Measurements from ENCODE around the gene TNC. TPM values are rescaled to one million over a fixed set of nuclear protein-coding genes. Genes with fewer than 3 reads are reported as not detected.

TNC gene
- total RNA-seq = 30.8 TPM

- Histone ChIP-seq H3K36me3 (ENCODE audit: control insufficient read depth in 3 of 3, insufficient read depth in 3 of 3, low read length in 3 of 3) (no peaks in the 10 kb centered on the region), H3K9me3 (ENCODE audit: control insufficient read depth in 3 of 3, low read length in 3 of 3) (no peaks in the 10 kb centered on the region), H3K9ac (ENCODE audit: low read depth in 1 of 3, low read length in 3 of 3) (peak within 1 kb of the TSS in 2 of 3 donors; percentile 7 to 65), H3K4me3 (ENCODE audit: low read length in 3 of 3) (peak within 1 kb of the TSS; percentile 1 to 53 (median 51)), H3K27ac (ENCODE audit: low read depth, low read length) (peak within 1 kb of the TSS; percentile 72), H3K27me3 (ENCODE audit: control insufficient read depth in 3 of 3, insufficient read depth in 3 of 3, low read length in 3 of 3) (peaks cover 2 to 14% (median 12%) of the 10 kb centered on the region in 3 donors), H3K4me1 (ENCODE audit: control insufficient read depth in 3 of 3, insufficient read depth in 3 of 3, low read length in 3 of 3) (peaks cover 9 to 15% (median 13%) of the 10 kb centered on the region in 3 donors)
Measured at GRCh38 chr9:115117999-115118878, at the start of gene TNC. Gene TNC (minus strand): TSS chr9:115118157. CDS start chr9:115091018, 27,139 bp downstream.

DNA sequence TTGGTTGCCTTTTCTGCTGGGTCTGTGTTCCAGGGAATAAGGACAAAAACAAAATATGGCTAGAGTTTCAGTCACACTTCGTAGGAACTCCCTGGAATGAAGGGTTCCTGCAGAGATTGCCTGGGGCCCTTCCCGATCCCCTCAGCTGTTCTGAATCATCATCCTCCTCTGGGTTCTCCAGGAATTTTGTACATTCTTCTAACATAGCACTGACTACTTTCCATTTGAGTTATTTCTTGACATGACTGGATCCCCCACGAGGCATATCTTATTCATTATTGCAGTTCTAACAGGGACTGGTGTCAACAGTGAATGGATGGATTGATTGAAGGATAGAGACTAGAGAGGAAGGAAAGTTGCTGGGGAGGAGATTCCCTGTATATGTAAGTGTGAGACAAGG, 49.2 kb upstream of the TNC start:
- Histone ChIP-seq H3K9me3 (ENCODE audit: control insufficient read depth in 3 of 3, low read length in 3 of 3) (no peaks in the 10 kb centered on the region), H3K27me3 (ENCODE audit: control insufficient read depth in 3 of 3, insufficient read depth in 3 of 3, low read length in 3 of 3) (no peaks in the 10 kb centered on the region), H3K4me1 (ENCODE audit: control insufficient read depth in 3 of 3, insufficient read depth in 3 of 3, low read length in 3 of 3) (peaks cover 0 to 6% (median 0%) of the 10 kb centered on the region in 3 donors), H3K27ac (ENCODE audit: low read depth, low read length) (no peak overlapping the region), H3K4me3 (ENCODE audit: low read length in 3 of 3) (no peak overlapping the region), H3K9ac (ENCODE audit: low read depth in 1 of 3, low read length in 3 of 3) (no peak overlapping the region), H3K36me3 (ENCODE audit: control insufficient read depth in 3 of 3, insufficient read depth in 3 of 3, low read length in 3 of 3) (no peaks in the 10 kb centered on the region)

GRCh38 chr9:115165233-115165632, 47.3 kb upstream of the TNC start:
- H3K4me1 ChIP-seq (ENCODE audit: control insufficient read depth in 3 of 3, insufficient read depth in 3 of 3, low read length in 3 of 3) = no peaks in the 10 kb centered on the region
- no peaks in the 10 kb centered on the region for H3K27me3 ChIP-seq (ENCODE audit: control insufficient read depth in 3 of 3, insufficient read depth in 3 of 3, low read length in 3 of 3)
- H3K4me3 ChIP-seq (ENCODE audit: low read length in 3 of 3) = no peak overlapping the region
- no peaks in the 10 kb centered on the region for H3K9me3 ChIP-seq (ENCODE audit: control insufficient read depth in 3 of 3, low read length in 3 of 3)
- H3K27ac ChIP-seq (ENCODE audit: low read depth, low read length) = no peak overlapping the region
- no peak overlapping the region for H3K9ac ChIP-seq (ENCODE audit: low read depth in 1 of 3, low read length in 3 of 3)
- H3K36me3 ChIP-seq (ENCODE audit: control insufficient read depth in 3 of 3, insufficient read depth in 3 of 3, low read length in 3 of 3) = no peaks in the 10 kb centered on the region

GRCh38 chr9:115164511-115164974, 46.6 kb upstream of the TNC start:
- H3K27ac ChIP-seq (ENCODE audit: low read depth, low read length) = no peak overlapping the region

DNA sequence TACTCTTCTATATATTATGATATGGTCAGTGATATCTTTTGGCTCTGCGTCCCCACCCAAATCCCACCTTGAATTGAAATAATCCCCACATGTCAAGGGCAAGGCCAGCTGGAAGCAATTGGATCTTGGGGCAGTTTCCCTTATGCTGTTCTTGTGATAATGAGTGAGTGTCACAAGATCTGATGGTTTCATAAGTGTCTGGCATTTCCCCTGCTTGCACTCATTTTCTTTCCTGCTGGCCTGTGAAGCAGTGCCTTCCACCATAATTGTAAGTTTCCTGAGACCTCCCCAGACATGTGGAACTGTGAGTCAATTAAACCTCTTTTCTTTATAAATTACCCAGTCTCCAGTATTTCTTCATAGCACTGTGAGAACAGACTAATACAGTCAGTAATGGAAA, 45.0 kb upstream of the TNC start:
- Histone ChIP-seq H3K4me3 (ENCODE audit: low read length in 3 of 3) (no peak overlapping the region), H3K4me1 (ENCODE audit: control insufficient read depth in 3 of 3, insufficient read depth in 3 of 3, low read length in 3 of 3) (no peaks in the 10 kb centered on the region), H3K27ac (ENCODE audit: low read depth, low read length) (no peak overlapping the region), H3K9ac (ENCODE audit: low read depth in 1 of 3, low read length in 3 of 3) (no peak overlapping the region), H3K27me3 (ENCODE audit: control insufficient read depth in 3 of 3, insufficient read depth in 3 of 3, low read length in 3 of 3) (no peaks in the 10 kb centered on the region), H3K36me3 (ENCODE audit: control insufficient read depth in 3 of 3, insufficient read depth in 3 of 3, low read length in 3 of 3) (no peaks in the 10 kb centered on the region), H3K9me3 (ENCODE audit: control insufficient read depth in 3 of 3, low read length in 3 of 3) (no peaks in the 10 kb centered on the region)

More at GRCh38 chr9:115164511-115164974, 46.6 kb upstream of the TNC start:
- no peaks in the 10 kb centered on the region for H3K36me3 ChIP-seq (ENCODE audit: control insufficient read depth in 3 of 3, insufficient read depth in 3 of 3, low read length in 3 of 3)
- no peaks in the 10 kb centered on the region for H3K27me3 ChIP-seq (ENCODE audit: control insufficient read depth in 3 of 3, insufficient read depth in 3 of 3, low read length in 3 of 3)
- H3K4me1 ChIP-seq (ENCODE audit: control insufficient read depth in 3 of 3, insufficient read depth in 3 of 3, low read length in 3 of 3) = no peaks in the 10 kb centered on the region
- H3K9ac ChIP-seq (ENCODE audit: low read depth in 1 of 3, low read length in 3 of 3) = no peak overlapping the region
- H3K9me3 ChIP-seq (ENCODE audit: control insufficient read depth in 3 of 3, low read length in 3 of 3) = no peaks in the 10 kb centered on the region
- H3K4me3 ChIP-seq (ENCODE audit: low read length in 3 of 3) = no peak overlapping the region

DNA sequence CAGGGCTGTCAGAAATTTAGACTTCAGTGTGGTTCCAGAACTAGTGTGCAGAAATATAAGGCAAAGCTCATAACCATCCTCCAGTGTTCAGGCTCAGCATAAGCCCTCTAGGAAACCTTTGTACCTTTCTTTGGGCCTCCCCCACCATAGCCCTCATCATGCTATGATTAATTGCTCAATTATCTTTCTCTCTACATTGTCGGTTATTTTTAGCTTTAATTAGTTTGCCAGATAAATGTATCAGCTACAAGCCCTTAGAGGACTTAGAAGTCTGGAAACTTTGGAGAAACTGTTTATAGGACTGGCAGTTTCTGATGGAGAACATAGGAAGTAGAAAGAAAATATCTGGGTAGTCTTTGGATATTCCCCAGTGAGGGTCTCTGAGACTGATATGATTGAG, 43.5 kb upstream of the TNC start:
- Histone ChIP-seq H3K36me3 (ENCODE audit: control insufficient read depth in 3 of 3, insufficient read depth in 3 of 3, low read length in 3 of 3) (no peaks in the 10 kb centered on the region), H3K4me1 (ENCODE audit: control insufficient read depth in 3 of 3, insufficient read depth in 3 of 3, low read length in 3 of 3) (no peaks in the 10 kb centered on the region), H3K9ac (ENCODE audit: low read depth in 1 of 3, low read length in 3 of 3) (no peak overlapping the region), H3K27me3 (ENCODE audit: control insufficient read depth in 3 of 3, insufficient read depth in 3 of 3, low read length in 3 of 3) (no peaks in the 10 kb centered on the region), H3K27ac (ENCODE audit: low read depth, low read length) (no peak overlapping the region), H3K9me3 (ENCODE audit: control insufficient read depth in 3 of 3, low read length in 3 of 3) (no peaks in the 10 kb centered on the region), H3K4me3 (ENCODE audit: low read length in 3 of 3) (no peak overlapping the region)

GRCh38 chr9:115158661-115159481, 40.9 kb upstream of the TNC start:
- H3K9me3 ChIP-seq (ENCODE audit: control insufficient read depth in 3 of 3, low read length in 3 of 3) = no peaks in the 10 kb centered on the region
- H3K9ac ChIP-seq (ENCODE audit: low read depth in 1 of 3, low read length in 3 of 3) = no peak overlapping the region
- no peaks in the 10 kb centered on the region for H3K4me1 ChIP-seq (ENCODE audit: control insufficient read depth in 3 of 3, insufficient read depth in 3 of 3, low read length in 3 of 3)
- no peaks in the 10 kb centered on the region for H3K27me3 ChIP-seq (ENCODE audit: control insufficient read depth in 3 of 3, insufficient read depth in 3 of 3, low read length in 3 of 3)
- H3K4me3 ChIP-seq (ENCODE audit: low read length in 3 of 3) = no peak overlapping the region
- H3K27ac ChIP-seq (ENCODE audit: low read depth, low read length) = no peak overlapping the region
- no peaks in the 10 kb centered on the region for H3K36me3 ChIP-seq (ENCODE audit: control insufficient read depth in 3 of 3, insufficient read depth in 3 of 3, low read length in 3 of 3)

DNA sequence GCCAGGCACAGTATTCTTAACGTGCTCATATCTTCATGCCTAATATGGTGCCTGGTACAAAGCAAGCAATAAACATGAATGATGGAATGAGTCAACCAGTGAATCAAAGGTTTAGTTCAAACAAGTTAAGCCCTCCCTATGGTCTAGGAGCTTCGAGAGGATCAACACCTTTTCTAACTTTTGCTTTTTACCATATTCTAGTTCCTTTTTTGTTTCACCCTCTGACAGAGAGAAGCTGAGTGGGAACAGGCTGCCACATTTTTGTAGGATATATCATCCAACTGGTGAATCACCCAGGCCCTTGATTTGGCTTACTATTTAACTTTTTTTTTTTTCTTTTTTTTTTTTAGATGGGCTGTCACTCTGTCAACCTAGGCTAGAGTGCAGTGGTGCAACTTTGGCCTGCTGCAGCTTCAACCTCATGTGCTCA, 39.3 kb upstream of the TNC start:
- no peaks in the 10 kb centered on the region for H3K4me1 ChIP-seq (ENCODE audit: control insufficient read depth in 3 of 3, insufficient read depth in 3 of 3, low read length in 3 of 3)
- no peaks in the 10 kb centered on the region for H3K9me3 ChIP-seq (ENCODE audit: control insufficient read depth in 3 of 3, low read length in 3 of 3)
- no peak overlapping the region for H3K4me3 ChIP-seq (ENCODE audit: low read length in 3 of 3)
- no peak overlapping the region for H3K9ac ChIP-seq (ENCODE audit: low read depth in 1 of 3, low read length in 3 of 3)
- H3K36me3 ChIP-seq (ENCODE audit: control insufficient read depth in 3 of 3, insufficient read depth in 3 of 3, low read length in 3 of 3) = no peaks in the 10 kb centered on the region
- no peak overlapping the region for H3K27ac ChIP-seq (ENCODE audit: low read depth, low read length)
- no peaks in the 10 kb centered on the region for H3K27me3 ChIP-seq (ENCODE audit: control insufficient read depth in 3 of 3, insufficient read depth in 3 of 3, low read length in 3 of 3)

DNA sequence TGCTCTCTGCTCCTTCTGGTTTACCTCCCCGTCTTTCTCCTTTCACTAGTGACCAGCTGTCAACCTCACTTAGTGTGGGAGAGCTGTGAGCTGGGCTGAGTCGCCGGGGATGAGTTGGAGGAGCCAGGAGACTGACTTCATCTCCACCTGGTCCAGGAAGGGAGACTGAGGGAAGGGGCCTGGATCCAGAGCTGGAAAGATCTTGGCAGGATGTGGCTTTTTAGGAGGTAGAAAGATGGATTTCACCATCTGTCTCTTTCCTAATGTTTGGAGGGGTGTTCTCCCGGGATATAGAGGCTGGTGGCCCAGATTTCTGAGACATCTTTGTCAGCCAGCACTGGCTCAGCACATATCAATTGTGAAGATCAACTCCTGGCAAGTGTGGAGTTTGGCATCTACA, 37.1 kb upstream of the TNC start:
- Histone ChIP-seq H3K36me3 (ENCODE audit: control insufficient read depth in 3 of 3, insufficient read depth in 3 of 3, low read length in 3 of 3) (no peaks in the 10 kb centered on the region), H3K4me3 (ENCODE audit: low read length in 3 of 3) (no peak overlapping the region), H3K9me3 (ENCODE audit: control insufficient read depth in 3 of 3, low read length in 3 of 3) (no peaks in the 10 kb centered on the region), H3K27me3 (ENCODE audit: control insufficient read depth in 3 of 3, insufficient read depth in 3 of 3, low read length in 3 of 3) (no peaks in the 10 kb centered on the region), H3K4me1 (ENCODE audit: control insufficient read depth in 3 of 3, insufficient read depth in 3 of 3, low read length in 3 of 3) (no peaks in the 10 kb centered on the region), H3K9ac (ENCODE audit: low read depth in 1 of 3, low read length in 3 of 3) (no peak overlapping the region), H3K27ac (ENCODE audit: low read depth, low read length) (no peak overlapping the region)

DNA sequence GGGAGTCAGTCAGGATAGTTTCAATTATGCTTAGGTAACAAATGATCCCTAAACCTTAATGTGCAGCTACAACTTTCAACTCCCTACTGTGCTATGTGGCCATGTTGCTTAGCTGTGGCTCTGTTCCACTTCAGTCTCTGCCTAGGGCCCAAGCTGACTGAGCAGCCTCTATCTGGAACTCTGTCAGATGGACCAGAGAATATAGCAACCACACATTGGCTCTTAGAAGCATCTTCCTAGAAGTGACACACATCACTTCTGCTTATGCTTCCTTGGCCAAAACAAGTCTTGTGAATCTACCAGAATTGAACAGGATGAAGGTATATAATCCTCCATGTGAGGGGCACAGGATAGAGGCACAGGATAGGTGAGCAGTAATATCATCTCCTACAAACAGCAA, 36.7 kb upstream of the TNC start:
- no peaks in the 10 kb centered on the region for H3K27me3 ChIP-seq (ENCODE audit: control insufficient read depth in 3 of 3, insufficient read depth in 3 of 3, low read length in 3 of 3)
- H3K9me3 ChIP-seq (ENCODE audit: control insufficient read depth in 3 of 3, low read length in 3 of 3) = no peaks in the 10 kb centered on the region
- H3K9ac ChIP-seq (ENCODE audit: low read depth in 1 of 3, low read length in 3 of 3) = no peak overlapping the region
- no peaks in the 10 kb centered on the region for H3K4me1 ChIP-seq (ENCODE audit: control insufficient read depth in 3 of 3, insufficient read depth in 3 of 3, low read length in 3 of 3)
- no peak overlapping the region for H3K27ac ChIP-seq (ENCODE audit: low read depth, low read length)
- H3K36me3 ChIP-seq (ENCODE audit: control insufficient read depth in 3 of 3, insufficient read depth in 3 of 3, low read length in 3 of 3) = no peaks in the 10 kb centered on the region
- H3K4me3 ChIP-seq (ENCODE audit: low read length in 3 of 3) = no peak overlapping the region

All from skeletal muscle tissue (tissue), 4 donors.